HTERT RPE-1 (cell line): Measurements from ENCODE around the gene ELN.

ENCODE experiments used
- in situ Hi-C: fragments of 300-500 bp; cut with MboI; formaldehyde crosslinking; loops from 4 replicates; pipeline ENCODE4 v1.14.3; 2020; ENCODE audit warnings: low sequenced_read_pairs

The ELN gene

GRCh38 chr7:74092321-74092963 is 64.5 kb downstream of the ELN start:
- in situ Hi-C loops = no loop called here

GRCh38 chr7:74092964-74093471 is 65.0 kb downstream of the ELN start:
- in situ Hi-C loops = no loop called here

GRCh38 chr7:74093671-74094223 is 65.8 kb downstream of the ELN start:
- in situ Hi-C loops = no loop called here

GRCh38 chr7:74094224-74095101 is 66.5 kb downstream of the ELN start:
- in situ Hi-C loops = no loop called here

- in situ Hi-C loops = no loop called here
These were observed 67.2 kb downstream of the ELN start for GRCh38 chr7:74095135-74095534.

GRCh38 chr7:74097937-74098614 is 70.1 kb downstream of the ELN start:
- in situ Hi-C loops = no loop called here

GRCh38 chr7:74099031-74099430 is 71.1 kb downstream of the ELN start:
- in situ Hi-C loops = no loop called here

- in situ Hi-C loops = no loop called here
These were observed 73.2 kb downstream of the ELN start for GRCh38 chr7:74101061-74101681.

- in situ Hi-C loops = no loop called here
These were observed 75.3 kb downstream of the ELN start for GRCh38 chr7:74103219-74103772.

- in situ Hi-C loops = no loop called here
These were observed 76.7 kb downstream of the ELN start for GRCh38 chr7:74104702-74105101.

GRCh38 chr7:74105992-74106391 is 78.0 kb downstream of the ELN start:
- in situ Hi-C loops = no loop called here

- in situ Hi-C loops = no loop called here
These were observed 78.9 kb downstream of the ELN start for GRCh38 chr7:74106846-74107245.

GRCh38 chr7:74115326-74115725 is 87.4 kb downstream of the ELN start:
- in situ Hi-C loops = no loop called here

GRCh38 chr7:74116356-74116755 is 88.4 kb downstream of the ELN start:
- in situ Hi-C loops = no loop called here
